Iris pigment epithelial cell (primary cell): ENCODE results near the gene C5orf22.
"Not testable (repeated sequence)": the region's sequence is repeated elsewhere in the genome, so short reads cannot be mapped to it uniquely, and the experiment has no call there.

Experiments used
- DNase-seq: peaks from one replicate; pipeline ENCODE4 v3.0.0-alpha.2; 2011; ENCODE audit warnings: low read depth

The C5orf22 gene

DNA sequence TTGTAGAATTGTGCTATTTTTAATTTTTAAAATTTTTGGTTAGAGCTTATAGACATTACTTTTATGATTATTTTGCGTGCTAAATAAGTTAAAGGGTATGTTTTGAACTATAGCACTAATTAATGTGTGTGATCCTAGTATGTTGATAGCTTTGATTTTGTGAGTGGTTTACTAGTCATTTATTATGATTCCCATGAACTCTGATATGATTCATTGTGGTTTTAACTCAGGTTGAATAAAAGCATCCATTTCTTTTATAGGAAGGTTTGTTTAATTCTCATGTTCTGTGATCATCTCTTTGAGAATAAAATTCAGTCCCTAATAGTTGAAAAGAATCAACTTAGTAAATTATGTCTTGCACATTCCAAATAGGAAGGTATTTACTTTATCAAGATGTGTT lies 22.5 kb downstream of the C5orf22 start:
- DNase-seq, result peak; percentile 35

GRCh38 chr5:31556461-31556860 lies 24.4 kb downstream of the C5orf22 start:
- no peak for DNase-seq

DNA sequence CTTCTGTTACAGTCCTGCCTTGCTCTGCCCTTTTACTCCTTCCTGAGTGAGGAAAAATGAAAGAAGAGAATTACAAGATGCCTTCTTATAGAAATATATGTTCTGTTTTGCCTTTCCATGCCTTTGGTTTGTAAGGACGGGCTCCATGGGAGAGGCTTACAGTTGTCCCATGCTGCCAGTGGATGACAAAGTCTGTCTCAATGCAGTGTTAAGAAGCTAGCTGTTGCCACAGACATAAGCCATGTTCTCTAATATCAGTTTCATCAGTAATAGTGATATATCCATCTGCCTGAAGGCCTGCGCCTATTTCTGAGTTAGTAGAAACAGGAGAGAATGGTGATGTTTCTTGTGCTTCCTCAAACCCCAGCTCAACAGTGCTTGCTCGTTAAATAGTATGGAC lies 27.8 kb downstream of the C5orf22 start:
- no peak for DNase-seq

DNA sequence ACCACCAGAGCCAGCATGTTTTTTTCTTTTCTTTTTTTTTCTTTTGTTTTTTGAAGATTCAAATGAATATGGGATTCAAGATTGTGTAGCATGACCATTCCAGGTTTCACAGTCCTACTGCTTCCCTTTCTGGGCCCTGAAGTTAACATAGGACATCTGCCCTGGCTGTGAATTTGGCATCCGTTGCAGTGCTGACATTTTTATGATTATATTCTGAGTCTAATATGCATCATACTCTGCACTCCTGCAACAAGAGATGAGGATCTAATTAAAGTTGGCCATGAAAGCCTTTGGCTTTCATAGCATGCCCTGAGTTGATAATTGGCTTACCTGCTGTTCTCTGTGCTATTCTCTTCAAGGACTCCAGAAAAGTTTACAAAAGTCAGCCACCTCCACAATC lies 29.8 kb downstream of the C5orf22 start:
- DNase-seq, result no peak

GRCh38 chr5:31563216-31563615 lies 31.1 kb downstream of the C5orf22 start:
- peak; percentile 9 for DNase-seq

DNA sequence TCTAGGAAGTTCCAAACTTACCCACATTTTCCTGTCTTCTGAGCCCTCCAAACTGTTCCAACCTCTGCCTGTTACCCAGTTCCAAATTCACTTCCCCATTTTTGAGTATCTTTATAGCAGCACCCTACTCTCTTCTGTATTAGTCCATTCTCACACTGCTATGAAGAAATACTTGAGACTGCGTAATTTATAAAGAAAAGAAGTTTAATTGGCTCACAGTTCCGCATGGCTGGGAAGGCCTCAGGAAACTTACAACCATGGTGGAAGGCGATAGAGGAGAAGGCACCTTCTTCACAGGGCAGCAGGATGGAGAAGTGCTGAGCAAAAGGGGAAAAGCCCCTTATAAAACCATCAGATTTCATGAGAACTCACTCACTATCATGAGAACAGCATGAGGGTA lies 34.3 kb downstream of the C5orf22 start:
- not testable (repeated sequence) for DNase-seq

- DNase-seq, result no peak
These were observed 36.3 kb downstream of the C5orf22 start for GRCh38 chr5:31568302-31568835.

DNA sequence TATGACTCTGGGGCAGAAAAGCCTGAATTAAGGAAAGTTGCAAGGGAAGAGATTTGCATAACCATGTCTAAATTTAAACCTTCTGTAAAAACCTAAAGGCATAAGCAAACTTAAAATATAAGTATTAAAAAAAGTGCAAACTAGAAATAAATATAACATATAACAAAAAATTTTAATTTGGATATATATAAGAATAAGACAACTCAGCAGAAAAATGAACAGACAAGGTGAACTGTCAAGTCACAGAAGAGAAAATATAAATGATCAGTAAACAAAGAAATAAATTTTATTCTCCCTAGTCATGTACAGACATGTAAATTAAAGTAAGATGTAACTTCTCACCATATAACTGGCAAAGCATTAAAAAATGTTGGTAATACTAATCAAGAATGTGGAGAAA lies 37.0 kb downstream of the C5orf22 start:
- DNase-seq, result no peak

DNA sequence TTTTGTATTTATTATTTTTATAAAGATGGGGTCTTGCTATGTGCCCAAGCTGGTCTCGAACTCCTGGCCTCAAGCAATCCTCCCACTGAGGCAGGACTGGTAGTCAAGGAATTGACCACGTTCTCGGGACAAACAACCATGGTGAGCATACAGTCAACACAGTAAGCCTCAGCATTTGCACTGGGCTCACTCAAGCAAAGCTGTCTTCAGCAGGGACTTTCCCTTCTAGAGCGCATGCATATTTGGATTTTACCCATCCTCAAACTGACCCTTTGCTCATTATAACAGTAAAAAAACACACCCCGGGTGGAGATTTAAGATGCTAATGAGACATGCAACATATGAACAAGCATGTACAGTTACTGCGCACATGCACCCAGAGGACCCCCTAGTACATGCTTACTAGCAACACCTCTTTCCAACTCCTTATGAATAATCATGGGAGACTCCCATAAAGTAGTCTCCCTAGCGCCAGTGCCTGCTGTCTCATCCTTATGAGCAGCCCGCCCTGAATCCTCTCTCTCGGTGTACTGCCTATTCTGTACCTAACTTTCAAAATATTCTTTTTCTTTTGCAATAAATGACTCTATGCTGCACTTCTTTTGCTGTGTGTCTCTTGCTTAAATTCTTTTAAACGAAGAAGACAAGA lies 41.5 kb downstream of the C5orf22 start:
- DNase-seq, result no peak

- no peak for DNase-seq
These were observed 42.7 kb downstream of the C5orf22 start for GRCh38 chr5:31574772-31575171.

DNA sequence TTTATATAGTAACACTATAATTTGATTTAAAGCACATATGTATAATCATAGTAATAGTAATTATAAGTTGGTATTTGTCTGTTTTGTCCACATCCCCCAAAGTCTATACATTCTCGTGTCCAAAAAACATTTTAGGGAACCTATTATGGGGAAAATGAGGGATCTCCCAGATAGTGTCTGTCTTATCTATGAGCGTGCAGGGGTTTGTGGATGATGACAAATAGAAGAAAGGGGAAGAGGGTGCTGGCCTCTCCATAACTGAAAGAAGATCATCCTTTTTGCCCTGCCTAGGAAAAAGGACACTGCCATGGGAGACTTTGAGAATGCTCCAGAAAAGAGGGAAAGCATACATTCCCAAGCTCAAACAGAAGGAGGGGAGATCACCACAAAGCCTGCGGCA lies 45.3 kb downstream of the C5orf22 start:
- DNase-seq, result no peak

DNA sequence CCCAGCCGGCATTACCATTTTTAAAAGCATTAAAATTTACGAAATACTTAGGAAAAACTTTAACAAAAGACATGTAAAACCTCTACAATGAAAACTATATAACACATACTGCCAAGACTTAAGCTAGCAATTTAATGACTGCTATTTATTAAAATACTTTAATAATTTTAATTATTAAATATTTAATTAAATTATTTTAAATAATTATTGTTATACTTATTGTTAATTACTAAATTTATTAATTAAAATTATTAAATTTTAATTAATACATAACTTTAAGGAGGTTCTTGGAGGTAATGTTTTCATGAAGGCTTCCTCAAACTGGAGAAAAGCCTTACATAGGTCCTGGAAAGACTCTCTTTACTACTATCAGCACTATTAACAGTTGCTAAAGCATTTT lies 47.5 kb downstream of the C5orf22 start:
- DNase-seq, result no peak

- DNase-seq, result peak; percentile 49
These were observed 49.5 kb downstream of the C5orf22 start for GRCh38 chr5:31581498-31582099.

DNA sequence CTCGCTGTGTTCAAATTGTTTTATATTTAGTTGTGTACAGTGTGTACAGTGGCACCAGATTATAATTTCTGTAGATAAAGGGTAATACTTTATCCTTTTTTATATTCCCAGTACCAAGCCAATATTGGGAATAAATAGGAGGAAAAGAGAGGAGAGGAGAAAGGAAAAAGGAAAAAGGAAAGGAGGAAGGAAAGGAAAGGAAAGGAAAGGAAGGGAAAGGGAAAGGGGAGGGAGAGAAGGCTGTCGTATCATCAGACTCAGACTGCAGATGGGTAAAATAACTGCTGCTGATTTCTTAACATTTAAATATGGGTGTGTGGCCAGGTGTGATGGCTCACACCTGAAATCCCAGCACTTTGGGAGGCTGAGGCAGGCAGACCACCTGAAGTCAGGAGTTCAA lies 51.0 kb downstream of the C5orf22 start:
- DNase-seq, result no peak

DNA sequence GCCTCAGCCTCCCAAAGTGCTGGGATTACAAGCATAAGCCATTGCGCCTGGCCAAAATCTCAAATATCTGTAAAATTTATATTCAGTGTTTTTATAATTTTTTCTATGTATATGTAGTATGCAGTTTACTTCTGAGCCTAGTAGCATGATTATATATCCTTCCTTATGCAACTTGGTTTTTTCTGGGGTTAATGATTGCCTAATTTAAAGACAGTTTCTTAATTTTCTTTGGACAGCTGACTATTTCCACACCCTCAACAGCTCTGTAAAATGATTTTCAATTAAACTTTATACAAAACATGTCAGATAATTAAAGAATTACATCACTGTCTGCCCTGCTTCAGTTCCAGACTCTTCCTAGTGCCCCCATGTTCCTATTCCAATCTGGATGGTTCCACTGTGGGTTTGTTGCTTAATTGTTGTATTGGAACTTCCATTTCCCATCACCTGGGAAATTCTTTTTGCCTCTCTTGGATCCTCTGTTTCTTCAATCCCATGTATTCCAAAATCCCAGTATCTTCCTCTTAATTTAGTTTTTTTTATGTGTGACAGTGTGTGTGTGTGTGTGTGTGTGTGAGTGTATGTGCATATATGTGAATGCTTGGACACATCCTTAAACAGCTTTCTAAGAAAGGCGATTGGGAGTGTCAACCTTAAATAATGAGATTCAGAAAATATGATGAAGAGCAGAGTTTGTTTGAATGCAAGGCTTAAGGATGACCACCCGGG lies 53.2 kb downstream of the C5orf22 start:
- DNase-seq, result no peak

DNA sequence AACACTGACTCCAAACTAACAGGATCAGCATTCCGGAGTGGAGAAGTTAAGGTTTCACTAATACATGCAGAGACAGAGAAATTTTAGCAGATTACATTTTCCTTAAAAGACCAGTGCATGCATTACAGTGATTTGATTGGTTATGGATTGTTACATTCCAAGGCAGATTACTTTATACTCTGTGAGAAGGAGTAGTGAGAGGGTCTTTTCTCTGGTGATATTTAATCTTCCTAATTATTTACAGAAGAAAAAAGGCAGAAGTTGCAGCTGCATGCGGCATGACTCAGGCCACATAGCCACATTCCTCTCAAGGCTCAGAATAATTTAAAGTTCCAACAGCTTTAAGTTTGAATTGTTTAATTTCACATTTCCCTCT lies 53.8 kb downstream of the C5orf22 start:
- peak; percentile 45 for DNase-seq

GRCh38 chr5:31587546-31587945 lies 55.4 kb downstream of the C5orf22 start:
- no peak for DNase-seq

- no peak for DNase-seq
These were observed 61.6 kb downstream of the C5orf22 start for GRCh38 chr5:31593665-31594064.

- DNase-seq, result no peak
These were observed 64.3 kb downstream of the C5orf22 start for GRCh38 chr5:31596354-31596753.

GRCh38 chr5:31598640-31599611 lies 66.8 kb downstream of the C5orf22 start:
- no peak for DNase-seq

DNA sequence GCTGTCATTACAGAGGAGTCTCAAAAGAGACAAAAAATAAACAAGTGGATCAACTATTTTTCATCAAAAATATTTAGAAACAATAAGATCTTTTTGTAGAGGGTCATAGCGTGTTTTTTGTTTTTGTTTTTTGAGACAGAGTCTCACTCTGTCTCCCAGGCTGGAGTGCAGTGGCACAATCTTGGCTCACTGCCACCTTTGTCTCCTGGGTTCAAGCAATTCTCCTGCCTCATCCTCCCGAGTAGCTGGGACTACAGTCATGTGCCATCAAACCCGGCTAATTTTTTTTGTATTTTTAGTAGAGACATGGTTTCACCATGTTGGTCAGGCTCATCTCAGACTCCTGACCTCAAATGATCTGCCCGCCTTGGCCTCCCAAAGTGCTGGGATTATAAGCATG lies 70.2 kb downstream of the C5orf22 start:
- not testable (repeated sequence) for DNase-seq

DNA sequence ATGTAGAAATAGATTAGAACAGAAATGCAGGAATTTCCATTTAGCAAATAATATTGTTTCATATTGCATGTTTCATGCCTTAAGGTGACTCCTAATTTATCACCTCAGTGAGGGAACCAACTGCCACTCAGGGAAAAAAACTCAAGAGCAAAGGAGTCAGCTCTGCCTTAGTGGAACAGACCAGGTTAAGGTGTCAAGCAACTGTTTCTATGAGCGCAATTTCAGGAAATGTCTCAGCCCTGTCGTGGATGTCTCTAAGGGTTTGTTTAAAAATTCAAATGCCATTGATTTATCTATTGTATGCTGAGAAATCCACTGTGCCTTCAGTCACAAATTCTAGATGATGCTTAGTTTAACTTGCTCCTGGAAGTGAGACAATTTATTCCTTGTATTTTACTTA lies 72.1 kb downstream of the C5orf22 start:
- no peak for DNase-seq
